NCI-H82 treated with DMSO at 0.1 percent for 48 hours (cell line): Measurements from ENCODE around the gene LTBP3.

Source experiments
- DNase-seq: peaks from one replicate; lab custom pipeline; 2025; ENCODE audit not compliant: unreplicated experiment; lab: John Stamatoyannopoulos, UW

LTBP3 gene

GRCh38 chr11:65498727-65498976 lies 59.5 kb downstream of the LTBP3 start:
- DNase-seq = no peak

DNA sequence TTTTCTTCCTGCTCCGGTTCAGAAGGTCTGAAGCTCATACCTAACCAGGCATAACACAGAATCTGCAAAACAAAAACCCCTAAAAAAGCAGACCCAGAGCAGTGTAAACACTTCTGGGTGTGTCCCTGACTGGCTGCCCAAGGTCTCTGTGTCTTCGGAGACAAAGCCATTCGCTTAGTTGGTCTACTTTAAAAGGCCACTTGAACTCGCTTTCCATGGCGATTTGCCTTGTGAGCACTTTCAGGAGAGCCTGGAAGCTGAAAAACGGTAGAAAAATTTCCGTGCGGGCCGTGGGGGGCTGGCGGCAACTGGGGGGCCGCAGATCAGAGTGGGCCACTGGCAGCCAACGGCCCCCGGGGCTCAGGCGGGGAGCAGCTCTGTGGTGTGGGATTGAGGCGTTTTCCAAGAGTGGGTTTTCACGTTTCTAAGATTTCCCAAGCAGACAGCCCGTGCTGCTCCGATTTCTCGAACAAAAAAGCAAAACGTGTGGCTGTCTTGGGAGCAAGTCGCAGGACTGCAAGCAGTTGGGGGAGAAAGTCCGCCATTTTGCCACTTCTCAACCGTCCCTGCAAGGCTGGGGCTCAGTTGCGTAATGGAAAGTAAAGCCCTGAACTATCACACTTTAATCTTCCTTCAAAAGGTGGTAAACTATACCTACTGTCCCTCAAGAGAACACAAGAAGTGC lies 60.0 kb downstream of the LTBP3 start:
- DNase-seq = no peak

- peak; percentile 96 for DNase-seq
Observed at GRCh38 chr11:65497141-65498041, 60.8 kb downstream of the LTBP3 start.

DNA sequence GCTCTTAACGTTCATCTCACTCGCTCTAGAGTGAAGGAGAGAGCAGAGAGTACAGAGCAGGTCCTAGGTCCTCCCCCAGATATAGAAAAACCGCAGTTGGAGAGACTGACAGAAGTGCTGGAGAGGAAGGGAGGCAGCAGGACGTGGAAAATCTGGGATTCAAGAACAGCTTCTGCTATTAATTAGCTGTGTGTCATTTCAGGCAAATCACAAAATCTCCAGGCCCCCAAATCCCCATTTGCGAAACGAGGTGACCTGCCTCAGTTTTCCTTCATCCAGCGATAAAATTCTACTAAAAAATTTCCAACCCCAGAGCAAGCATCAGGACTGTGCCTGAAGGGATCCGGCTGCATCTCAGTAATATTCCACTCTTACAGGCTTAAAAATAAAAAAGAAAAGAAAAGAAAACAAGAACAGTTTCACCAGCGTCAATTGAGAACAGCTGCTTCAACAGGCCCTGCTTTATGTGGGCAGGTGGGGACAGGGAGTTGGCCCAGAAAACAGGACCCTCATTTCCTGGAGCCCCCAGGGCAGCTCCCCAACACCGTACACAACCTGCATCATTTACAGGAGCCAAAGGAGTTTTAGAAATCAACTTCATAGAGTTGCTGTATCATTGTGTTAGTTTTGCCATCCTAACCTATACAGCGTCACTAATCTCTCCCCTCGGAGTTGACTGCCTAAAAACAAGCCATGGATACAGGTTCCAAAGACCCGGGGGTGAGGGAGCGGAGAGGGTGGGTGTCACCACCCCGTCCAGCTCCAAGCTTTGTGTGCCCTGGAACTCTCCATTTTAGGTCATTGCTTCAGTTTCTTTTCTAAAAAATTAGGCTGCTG lies 61.6 kb downstream of the LTBP3 start:
- DNase-seq = peak; percentile 36

DNA sequence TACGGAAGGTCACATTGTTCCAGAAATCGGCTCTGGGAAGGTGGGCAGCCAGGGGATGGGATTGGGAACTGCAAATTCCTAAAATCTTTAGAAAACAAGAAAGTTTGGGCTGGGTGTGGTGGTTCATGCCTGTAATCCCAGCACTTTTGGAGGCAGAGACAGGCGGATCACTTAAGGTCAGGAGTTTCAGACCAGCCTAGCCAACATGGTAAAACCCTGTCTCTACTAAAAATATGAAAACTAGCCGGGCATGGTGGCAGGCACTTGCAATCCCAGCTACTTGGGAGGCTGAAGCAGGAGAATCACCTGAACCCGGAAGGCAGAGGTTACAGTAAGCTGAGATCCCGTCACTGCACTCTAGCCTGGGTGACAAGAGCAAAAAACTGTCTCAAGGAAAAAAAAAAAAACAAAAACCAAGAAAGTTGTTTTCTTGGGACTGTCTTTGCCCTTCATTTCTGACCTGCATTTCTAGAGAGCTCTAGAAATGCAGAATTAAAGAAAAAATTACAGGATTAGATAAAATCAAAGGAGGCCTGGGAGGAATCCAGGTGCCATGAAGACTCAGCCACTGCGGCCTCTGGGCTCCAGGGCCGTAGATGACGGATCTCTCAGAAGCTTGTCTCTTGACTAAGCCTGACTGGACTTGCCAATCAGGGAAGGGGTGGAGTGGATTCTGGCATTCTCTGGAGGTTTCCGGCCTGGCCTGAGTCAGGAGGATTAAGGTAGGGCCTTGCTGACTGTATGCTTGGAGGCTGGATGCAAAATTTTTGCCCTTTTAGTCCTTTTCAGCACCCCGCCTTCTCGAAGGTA lies 64.6 kb downstream of the LTBP3 start:
- no peak for DNase-seq

DNA sequence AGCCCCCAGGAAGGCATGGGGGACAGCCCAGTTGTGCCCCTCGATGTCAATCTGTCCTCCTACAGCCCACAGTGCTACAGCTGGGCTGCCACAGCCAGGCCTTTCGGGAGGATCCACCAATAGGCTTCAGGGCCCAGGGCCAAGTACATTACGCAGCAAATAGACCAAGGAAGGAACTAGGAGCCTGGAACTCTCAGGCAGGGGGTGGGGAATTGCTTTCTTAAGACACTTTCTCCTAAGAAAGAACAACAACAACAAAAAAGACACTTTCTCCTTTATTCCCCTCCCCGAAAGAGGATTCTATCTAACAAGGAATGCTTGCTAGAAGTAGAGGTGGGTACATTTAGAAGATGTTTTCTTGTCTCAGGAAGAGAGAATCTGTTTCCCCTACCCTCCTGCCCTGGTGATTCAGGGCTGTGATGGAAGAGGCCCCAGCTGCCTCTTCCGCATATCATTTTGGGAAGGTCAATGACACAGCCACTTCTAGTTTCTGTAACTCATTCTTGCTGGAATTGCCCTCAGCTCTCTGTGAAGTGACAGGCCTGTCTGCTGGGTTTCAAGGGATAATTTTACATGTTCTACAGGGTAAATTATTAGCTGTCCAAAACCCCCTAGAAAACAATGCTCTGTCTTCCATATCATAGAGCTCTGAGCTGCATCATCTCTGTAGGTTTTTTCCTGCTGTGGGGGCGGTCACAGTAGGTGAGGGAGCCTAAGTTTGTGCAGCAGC lies 65.4 kb downstream of the LTBP3 start:
- DNase-seq = no peak

- no peak for DNase-seq
Observed at GRCh38 chr11:65492387-65492636, 65.8 kb downstream of the LTBP3 start.

DNA sequence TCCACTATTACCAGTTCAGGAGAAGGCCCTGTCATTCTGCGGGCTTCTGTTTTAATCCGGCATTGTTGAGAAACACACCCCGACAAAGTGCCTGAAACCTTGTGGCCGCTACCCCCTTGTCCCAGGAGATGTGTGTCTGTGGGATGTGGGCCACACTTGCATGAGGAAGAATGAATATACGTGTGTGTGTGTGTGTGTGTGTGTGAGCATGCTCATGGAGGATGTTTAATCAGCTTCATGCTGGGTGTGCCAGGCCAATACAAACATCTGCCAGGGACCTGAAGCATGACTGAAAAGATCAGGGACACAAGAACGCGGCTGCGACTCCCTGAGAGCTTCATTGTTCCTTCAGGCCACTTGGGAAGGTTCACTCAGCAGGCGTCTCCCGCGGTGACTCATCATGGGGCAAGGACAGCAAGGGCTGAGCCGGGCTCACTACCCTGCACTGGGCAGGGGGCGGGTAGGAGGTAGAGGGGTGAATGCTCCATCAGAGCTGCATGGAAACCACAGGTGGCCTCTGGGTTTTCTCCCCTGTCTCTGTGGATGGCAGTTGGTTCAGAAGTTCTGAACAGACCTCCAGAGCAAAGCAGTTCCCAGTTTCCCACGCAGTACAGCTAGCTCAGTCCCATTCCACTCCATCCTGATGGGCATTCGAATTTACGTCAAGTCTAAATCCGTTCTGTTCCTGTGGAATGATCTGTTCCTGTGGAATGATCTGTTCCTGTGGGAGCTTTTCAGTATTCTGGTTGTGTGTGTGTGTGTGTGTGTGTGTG lies 66.4 kb downstream of the LTBP3 start:
- no peak for DNase-seq

DNA sequence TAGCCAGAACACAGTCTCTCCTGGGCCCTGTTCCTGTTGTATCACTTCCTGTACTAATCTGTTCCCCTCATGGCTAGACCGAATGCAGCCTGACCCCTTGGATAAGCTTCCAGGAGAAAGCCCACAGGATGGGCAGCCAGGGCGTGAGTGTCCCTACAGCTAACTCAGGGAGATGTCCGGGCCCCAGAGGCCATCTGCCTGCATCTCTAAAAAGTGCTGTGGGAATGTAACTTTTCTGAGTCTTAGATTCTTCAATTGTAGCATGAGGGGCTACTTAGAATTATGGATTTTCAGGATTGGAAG lies 67.0 kb downstream of the LTBP3 start:
- no peak for DNase-seq

- no peak for DNase-seq
Observed at GRCh38 chr11:65489706-65490320, 68.3 kb downstream of the LTBP3 start.

DNA sequence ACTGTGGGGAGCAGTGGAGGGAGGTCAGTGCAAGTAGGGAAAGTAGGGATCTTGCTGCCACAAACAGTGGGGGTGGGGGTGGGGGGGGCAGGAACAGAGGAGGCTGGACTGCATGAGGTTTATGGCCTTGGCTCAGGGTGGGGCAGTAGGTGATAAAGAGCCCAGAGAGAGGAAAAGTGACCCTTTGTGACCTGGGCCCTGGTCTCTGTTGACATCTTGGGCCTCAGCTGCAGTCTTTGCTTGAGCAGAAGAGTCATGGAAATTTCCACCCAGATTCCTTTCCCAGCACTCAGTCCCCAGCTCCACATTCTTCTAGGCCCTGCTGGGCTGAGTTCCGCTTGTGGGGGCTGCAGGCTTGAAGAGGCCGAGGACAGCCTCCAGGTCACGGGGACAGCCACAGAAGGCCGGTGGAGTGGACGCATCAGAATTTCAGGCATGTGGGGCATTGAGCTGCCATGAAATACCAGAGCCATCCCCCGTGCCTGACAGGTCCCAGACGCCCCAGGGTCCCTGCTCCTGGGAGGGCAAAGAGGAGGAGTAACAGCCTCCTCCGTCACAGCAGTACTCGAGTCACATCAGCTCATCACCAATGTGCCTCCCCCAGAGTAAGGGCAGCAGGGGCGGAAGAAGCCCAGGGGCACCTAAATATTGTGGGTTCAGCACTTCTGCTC lies 69.0 kb downstream of the LTBP3 start:
- no peak for DNase-seq
